NCI-H2107 (cell line): ENCODE measurements around the gene SPOCD1.

Experiments
- DNase-seq: peaks from one replicate; lab custom pipeline; 2025; lab: John Stamatoyannopoulos, UW

SPOCD1 gene

GRCh38 chr1:31771891-31772668, 43.7 kb downstream of the SPOCD1 start:
- DNase-seq = no peak

- DNase-seq = no peak
These were observed 46.0 kb downstream of the SPOCD1 start for GRCh38 chr1:31769720-31770390.

DNA sequence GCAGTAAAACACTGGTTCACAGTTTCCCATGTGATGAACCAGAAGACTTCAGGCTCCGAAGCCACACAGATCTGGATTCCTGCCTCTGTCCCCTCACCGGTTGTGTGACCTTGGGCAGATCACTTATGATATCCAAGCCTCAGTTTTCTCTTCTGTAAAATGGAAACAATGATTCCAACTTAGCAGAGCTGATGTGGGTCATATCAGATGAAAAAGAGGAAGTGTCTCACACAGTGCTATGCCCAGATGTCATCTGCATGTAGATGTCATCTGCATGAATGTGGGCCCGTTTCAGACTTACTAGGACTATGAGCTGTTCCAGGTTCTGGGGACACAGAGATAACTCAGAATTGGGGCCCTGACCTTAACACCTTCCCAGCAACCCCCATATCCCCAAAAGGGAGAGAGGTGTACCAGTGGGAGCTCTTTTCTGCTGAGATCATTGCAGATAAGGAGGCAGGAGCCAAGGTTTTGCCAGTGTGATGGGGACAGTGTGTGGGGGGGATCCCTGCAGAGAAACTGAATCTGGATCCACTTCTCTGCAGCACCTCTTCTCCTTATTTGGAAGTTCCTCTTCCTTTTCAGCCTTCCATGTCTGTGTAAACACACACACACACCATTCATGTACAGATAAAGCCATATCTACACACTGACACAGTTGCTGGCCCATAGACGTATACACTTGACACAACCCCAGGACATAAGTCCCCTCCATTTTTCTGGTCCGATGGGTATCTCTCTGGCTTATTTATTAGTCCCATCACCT, 46.7 kb downstream of the SPOCD1 start:
- DNase-seq = no peak

GRCh38 chr1:31768407-31768907, 47.4 kb downstream of the SPOCD1 start:
- DNase-seq = no peak

DNA sequence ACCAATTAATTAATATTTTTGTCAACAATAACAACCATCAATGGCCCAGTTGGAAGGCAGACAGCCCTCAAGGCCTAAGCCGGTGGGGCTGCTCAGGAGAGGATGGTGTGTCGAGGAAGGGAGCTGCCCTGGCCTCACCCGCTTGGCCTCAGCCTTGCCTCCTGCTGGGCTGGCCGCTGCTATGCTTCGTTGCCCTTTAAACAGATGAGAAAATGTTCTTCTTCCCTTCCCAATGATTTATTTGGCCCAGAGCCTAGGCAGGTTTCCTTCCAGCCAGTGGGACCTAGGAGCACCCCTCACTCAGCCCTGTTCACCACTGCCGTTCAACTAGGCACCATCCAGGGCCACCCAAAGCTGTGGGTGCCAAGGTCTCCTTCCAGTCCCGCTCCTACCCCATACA, 48.6 kb downstream of the SPOCD1 start:
- no peak for DNase-seq

- DNase-seq = no peak
These were observed 50.3 kb downstream of the SPOCD1 start for GRCh38 chr1:31765516-31765915.

- no peak for DNase-seq
These were observed 50.8 kb downstream of the SPOCD1 start for GRCh38 chr1:31765041-31765467.

GRCh38 chr1:31764312-31765040, 51.3 kb downstream of the SPOCD1 start, which contains the start of gene ADGRB2:
Gene ADGRB2, minus strand, starts transcription at chr1:31764340. Its CDS starts 7,119 bp downstream, at chr1:31757221.
- no peak for DNase-seq

- DNase-seq = no peak
These were observed 52.0 kb downstream of the SPOCD1 start for GRCh38 chr1:31763671-31764311.

DNA sequence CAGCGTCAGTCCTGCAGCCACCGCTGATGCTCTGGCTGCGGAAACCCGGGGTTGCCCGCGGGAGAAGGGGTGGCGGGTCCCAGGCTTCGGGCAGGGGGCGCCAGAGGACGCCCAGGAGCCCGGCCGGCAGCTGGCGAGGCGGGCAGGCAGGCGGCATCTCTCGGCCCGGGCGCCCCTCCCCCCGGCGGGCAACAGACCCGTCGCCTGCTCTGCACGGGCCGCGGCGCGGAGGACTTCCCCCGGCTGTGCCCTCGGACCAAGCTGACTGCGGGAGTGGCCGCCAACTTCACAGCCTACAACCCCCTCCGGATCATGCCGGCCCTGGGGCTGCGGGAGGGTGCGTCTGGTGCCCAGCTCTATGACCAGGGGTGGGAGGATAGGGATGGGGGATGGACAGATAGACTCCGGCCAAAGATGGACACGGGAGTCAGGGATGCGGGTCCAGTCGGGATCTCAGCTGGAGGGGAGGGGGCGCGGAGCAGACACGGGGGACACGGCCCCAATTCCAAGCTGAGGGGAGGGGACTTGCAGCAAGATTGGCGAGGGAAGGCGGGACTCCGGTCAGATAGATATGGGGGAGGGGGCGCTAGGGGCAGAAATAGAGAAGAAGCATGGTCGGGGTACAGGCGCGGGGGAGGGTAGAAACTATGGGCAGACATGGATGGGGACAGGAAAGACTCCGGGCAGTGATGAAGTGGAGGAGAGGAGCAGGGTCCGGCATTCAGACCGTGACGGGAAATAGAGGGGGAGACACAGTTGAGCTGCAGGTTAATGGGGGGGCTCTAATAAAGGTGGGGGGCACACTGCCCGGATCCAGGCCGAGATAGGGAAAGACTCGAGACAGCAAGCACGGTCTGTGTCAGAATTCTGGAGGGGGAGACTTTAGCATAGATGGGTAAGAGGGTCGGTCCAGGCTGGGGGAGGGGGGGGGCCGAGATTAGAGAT, 52.8 kb downstream of the SPOCD1 start:
- peak; percentile 61 for DNase-seq

DNA sequence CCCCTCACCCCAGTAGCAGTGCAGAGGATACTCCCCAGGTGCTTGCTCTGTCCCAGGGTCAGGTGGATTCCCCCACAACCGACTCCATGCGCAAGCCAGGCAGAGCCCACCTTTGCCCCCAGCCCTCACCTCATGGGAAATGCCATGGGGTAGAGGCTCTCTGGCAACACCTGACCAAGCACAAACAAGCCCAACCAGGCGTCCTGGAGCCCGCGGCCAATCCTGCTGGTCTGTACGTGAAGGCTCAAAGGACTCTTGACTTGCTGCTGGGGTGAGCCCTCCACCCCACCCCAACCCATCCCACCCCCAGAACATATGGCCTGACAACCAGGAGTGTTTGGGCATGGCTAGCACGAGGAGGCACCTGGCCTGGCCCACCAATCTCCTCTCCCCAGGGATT, 53.5 kb downstream of the SPOCD1 start:
- DNase-seq = no peak

DNA sequence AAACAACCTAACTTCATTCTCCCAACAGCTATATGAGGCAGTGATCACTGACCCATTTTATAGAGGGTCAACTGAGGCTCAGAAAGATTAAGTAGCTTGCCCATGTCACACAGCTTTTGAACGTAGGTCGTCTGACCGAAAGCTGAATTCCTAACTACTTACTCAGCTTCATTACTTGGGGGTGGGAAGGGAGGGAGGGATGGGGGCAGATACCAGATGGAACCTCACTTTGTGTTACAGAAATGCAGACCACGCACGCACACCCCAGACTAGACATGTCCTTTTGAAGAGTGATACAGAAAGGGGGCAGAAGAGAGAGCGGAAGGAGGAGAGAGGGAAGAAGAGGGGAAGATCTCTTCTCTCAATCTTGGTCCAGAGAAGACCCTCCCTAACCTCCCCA, 53.9 kb downstream of the SPOCD1 start:
- no peak for DNase-seq

DNA sequence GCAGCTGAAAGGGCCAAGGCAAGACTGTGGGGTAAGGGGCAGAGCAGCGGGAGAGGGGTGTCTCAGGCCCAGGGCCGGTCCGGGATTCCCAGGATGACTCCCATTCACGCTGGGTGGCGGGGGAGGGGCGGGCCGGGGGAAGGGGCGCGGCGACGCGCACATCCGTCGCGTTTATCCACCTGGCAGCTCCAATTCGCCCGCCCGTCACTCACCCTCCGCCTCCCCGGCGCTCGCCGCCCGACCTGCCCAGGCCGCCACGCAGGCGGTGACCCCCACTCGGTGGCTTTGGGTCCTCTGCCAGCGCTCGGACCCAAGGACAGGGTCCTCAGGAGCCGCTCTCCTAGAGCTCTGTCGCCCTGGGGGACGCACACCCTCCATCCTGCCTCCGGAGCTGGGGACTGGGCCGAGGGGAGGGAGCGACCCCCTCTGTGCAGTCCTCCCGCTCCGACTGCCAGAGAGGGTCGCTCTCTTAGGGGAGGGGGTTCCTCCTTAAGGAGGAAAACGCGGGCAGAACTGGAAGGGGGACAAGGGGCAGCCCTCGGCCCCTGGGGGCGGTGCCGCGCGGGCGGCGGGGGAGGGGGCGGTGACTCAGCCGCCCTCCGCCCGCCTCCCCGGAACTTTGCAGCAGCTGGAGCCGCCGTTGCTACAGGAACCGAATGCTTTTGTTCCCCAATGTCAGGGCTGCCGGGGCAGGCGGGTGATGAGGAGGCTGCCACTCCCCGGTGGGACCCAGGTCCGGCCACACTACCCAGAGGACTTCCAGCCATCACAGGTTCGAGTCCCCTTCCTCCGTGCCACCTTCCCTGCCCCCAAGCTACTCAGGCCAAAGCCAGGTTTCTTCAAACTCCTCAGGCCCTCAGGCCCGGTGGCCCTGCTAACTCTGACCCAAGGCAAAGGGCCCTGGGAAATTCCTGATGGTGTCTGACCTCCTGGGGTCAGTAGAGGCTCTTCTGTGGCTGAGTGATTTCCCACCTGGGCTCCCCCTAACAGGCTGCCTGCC, 55.1 kb downstream of the SPOCD1 start:
- peak; percentile 45 for DNase-seq

- DNase-seq = no peak
These were observed 56.4 kb downstream of the SPOCD1 start for GRCh38 chr1:31759298-31760023.

DNA sequence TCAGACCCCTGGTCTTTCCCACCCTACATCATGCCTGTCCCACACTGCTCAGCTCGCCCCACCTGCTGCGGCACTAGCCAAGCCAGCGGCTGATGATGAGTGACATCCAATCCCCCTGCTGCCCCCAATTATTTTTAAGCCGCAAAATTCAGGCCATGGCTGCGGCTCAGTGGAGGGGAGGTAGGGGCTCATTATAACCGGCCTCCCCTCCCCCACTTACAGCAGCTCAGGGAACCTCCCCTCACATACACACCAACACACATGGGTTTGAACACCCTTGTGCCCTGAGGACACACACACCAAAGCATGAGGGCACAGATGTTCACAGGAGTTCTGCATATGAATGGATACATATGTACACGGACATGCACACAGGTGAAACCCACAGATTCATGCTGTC, 57.0 kb downstream of the SPOCD1 start:
- no peak for DNase-seq

DNA sequence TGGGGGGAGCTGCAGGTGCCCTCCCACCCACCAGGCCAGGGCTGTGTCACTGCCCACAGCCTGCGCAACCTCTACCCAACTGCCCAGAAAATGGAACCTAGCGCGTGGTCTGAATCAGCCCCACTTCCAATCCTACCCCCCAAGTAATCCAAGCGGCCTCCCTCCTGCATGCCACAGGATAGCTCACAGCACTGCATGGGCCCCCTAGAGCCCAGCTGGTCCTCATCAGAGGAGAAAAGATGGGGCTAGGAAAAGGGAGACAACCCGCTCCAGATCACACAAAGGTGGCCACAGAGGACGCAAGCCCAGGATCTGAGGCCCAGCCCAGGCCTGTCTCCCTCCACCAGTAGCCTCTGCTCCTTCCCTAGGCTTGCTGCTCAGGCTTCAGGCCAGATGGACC, 57.8 kb downstream of the SPOCD1 start:
- no peak for DNase-seq

DNA sequence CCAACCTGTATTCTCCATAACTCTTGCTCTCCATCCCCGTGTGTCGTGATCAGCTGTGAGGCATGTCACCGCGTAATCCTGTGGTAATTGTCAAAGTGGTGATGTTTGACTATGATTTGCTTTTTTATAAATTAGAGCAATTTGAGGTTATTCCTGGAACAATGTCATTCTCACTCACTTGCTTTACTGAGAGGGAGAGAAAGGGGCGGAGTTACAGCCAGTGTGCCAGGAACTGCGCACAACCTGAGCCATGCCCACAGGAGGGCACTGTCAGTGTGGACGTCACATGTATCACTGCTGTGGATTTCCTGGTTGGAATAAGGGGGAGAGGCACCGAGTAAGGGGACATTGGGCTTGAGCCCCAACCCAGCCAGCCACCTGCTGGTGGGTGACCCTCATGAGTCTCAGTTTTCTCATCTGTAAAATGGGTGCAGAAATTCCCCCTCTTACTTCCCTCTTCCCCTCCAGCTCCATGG, 58.6 kb downstream of the SPOCD1 start:
- no peak for DNase-seq

DNA sequence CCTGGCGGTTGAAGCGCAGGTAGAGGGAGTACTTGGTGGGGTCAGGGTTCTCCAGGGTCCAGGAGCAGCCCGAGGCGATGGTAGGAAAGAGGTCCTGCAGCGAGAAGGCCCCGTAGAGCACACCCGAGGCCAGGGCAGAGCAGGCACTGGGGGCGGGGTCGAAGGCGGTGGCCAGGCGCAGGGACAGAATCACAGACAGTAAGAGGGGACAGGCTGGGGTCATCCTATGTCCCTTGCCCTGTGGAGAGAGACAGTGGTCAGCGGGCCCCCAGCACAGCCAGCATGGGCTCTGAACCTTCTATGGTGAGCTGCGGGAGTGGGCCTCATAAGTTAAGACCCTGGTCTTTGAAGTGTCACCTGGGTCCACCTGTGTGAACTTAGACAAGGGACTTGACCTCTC, 59.2 kb downstream of the SPOCD1 start:
- DNase-seq = no peak
